Neural cell (in vitro differentiated cells): ENCODE results near the gene GOT1.

Source experiments
- EZH2 ChIP-seq: fragments of 200-600, 300-800 bp; shearing (Covaris generic), sonication (generic); IDR thresholded peaks from 2 replicates; pipeline ENCODE4 v1.6.1; 2014; ENCODE audit warnings: antibody characterized with exemption, low read length, borderline replicate concordance, mild to moderate bottlenecking; ENCODE audit not compliant: insufficient read depth, poor library complexity, severe bottlenecking
- POLR2AphosphoS5 ChIP-seq: IDR thresholded peaks from 2 replicates; pipeline ENCODE4 v1.6.1; 2012
- SMC3 ChIP-seq: fragments of 450-650 bp; conservative IDR thresholded peaks from 2 replicates; pipeline ENCODE4 v1.6.1; 2014; ENCODE audit warnings: antibody characterized with exemption, mild to moderate bottlenecking, moderate library complexity; ENCODE audit not compliant: poor library complexity
- TF ChIP-seq, protein P1 (sequence below): fragments of 450-650 bp; IDR thresholded peaks from 2 replicates; pipeline ENCODE4 v1.5.1; 2014; ENCODE audit warnings: antibody characterized with exemption, mild to moderate bottlenecking, moderate library complexity; ENCODE audit not compliant: poor library complexity, severe bottlenecking

DNA sequence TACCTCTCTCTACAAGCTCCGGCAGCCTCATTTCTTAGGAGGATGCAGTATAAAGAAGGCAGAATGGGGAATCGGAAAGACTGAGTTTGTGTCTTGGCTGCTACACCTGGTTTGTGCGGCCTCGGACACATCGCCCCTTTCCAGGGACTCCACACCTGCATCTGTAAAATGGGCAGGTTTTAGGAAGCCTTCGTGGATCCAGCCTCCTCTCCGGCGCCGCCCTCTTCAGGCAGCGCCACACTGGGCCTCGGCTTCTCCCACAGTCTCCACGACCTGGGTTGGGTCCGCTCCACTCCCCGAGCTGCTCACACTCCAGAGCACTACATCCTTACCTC lies 341 bp downstream of the GOT1 start:
- TF ChIP-seq, protein P1, sequence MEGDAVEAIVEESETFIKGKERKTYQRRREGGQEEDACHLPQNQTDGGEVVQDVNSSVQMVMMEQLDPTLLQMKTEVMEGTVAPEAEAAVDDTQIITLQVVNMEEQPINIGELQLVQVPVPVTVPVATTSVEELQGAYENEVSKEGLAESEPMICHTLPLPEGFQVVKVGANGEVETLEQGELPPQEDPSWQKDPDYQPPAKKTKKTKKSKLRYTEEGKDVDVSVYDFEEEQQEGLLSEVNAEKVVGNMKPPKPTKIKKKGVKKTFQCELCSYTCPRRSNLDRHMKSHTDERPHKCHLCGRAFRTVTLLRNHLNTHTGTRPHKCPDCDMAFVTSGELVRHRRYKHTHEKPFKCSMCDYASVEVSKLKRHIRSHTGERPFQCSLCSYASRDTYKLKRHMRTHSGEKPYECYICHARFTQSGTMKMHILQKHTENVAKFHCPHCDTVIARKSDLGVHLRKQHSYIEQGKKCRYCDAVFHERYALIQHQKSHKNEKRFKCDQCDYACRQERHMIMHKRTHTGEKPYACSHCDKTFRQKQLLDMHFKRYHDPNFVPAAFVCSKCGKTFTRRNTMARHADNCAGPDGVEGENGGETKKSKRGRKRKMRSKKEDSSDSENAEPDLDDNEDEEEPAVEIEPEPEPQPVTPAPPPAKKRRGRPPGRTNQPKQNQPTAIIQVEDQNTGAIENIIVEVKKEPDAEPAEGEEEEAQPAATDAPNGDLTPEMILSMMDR: no peak
- TF ChIP-seq EZH2 (no peak), POLR2AphosphoS5 (no peak), SMC3 (peak; percentile 8)
